Ovary (tissue), 9 donors: ENCODE data around the gene FBXO45. TPM values are rescaled to one million over a fixed set of nuclear protein-coding genes. Genes with fewer than 3 reads are reported as not detected.

Experiments
- DNase-seq, 5 donors: peaks; one replicate each; pipeline ENCODE4 v3.0.0-alpha.2; 2019 to 2020
- H3K27ac ChIP-seq, 2 donors: fragments of 200-600 bp; one replicate each; pipeline versions ENCODE4 v1.5.1 to v1.8.0; 2019 to 2022
- H3K27me3 ChIP-seq: fragments of 200-600 bp; one replicate; pipeline ENCODE4 v1.8.0; 2022
- H3K36me3 ChIP-seq: fragments of 200-600 bp; sonication (generic); one replicate; pipeline ENCODE4 v1.5.1; 2019
- H3K4me1 ChIP-seq: one replicate; pipeline ENCODE4 v1.8.1; 2013; ENCODE audit warnings: mild to moderate bottlenecking, moderate library complexity; ENCODE audit not compliant: insufficient read depth
- H3K4me3 ChIP-seq: fragments of 200-600 bp; sonication (generic); one replicate; pipeline ENCODE4 v1.5.1; 2017
- H3K9me3 ChIP-seq, 2 donors: fragments of 200-600 bp in 1 of 2; sonication (generic) in 1 of 2; one replicate each; pipeline versions ENCODE4 v1.5.1 to v1.8.1; 2013 to 2019; ENCODE audit warnings: mild to moderate bottlenecking in 1 of 2, moderate library complexity in 1 of 2
- EP300 ChIP-seq: sonication (generic); formaldehyde crosslinking; IDR thresholded peaks from one replicate; pipeline ENCODE4 v1.6.1; 2017; ENCODE audit warnings: antibody characterized with exemption
- POLR2A ChIP-seq: fragments of 450-650 bp; IDR thresholded peaks from one replicate; pipeline ENCODE4 v1.6.1; 2017; ENCODE audit warnings: antibody characterized with exemption, mild to moderate bottlenecking, moderate library complexity
- WGBS, 3 donors: extraction: QIAGEN DNeasy Blood & Tissue Kit in 1 of 3; methylation state at CpG; one replicate each; pipeline versions ENCODE4 v1.1.5 to v1.1.7; 2013 to 2017; 5-methylcytosine and 5-hydroxymethylcytosine counted together
- intact Hi-C, 4 donors: fragments of 100-400 bp; cut with DNase I; formaldehyde crosslinking; loops; one replicate each; pipeline versions ENCODE4 v1.11.0 to v1.15.1; 2022 to 2023
- polyA plus RNA-seq, 2 donors: library from polyadenylated mRNA; stranded (reverse); fragments of 200-250 nt in 1 of 2; fragments of 350-450 nt in 1 of 2; fragmentation: Illumina TruSeq in 1 of 2; extraction: RNeasy Lipid Tissue Mini Kit (QIAGEN cat#74804) in 1 of 2; gene quantifications; one replicate each; pipeline ENCODE4 v1.2.3, GENCODE V29; 2013 to 2014
- total RNA-seq, 7 donors: library from RNA; depleted of rRNA in 2 of 7; stranded (reverse); fragments of >200 nt in 2 of 7; fragmentation: NEBNext Ultra II Directional in 3 of 7; extraction: Animal tissue kit (Norgen Biotek cat#: 25700) in 3 of 7; gene quantifications; one replicate each; pipeline versions ENCODE4 v1.1.0 to v1.2.4, GENCODE V29; 2016 to 2023
- TF ChIP-seq, protein P1 (sequence below), 3 donors: fragments of 450-650 bp in 2 of 3; fragments of 200-600 bp in 1 of 3; IDR thresholded peaks; one replicate each; pipeline versions ENCODE4 v1.5.1 to v1.8.0; 2016 to 2022; ENCODE audit warnings: antibody characterized with exemption in 3 of 3, mild to moderate bottlenecking in 1 of 3
- donor health status: DM: no; HTN: no; CAD: no; lungs with moderate emphysema.
- donor health status: DM: no; HTN: no; CAD: no.
- donor health status: Bipolar disorder and iron deficiency.
- donor health status: DM: yes; HTN: yes; CAD: no.
- donor health status: DM: no; HTN: no; CAD: no.
- donor health status: DM: yes; HTN: yes; CAD: no.

The FBXO45 gene
- total and polyA plus RNA-seq, 9 donors, result 3.8 to 8.2 (median 7.2) TPM

DNA sequence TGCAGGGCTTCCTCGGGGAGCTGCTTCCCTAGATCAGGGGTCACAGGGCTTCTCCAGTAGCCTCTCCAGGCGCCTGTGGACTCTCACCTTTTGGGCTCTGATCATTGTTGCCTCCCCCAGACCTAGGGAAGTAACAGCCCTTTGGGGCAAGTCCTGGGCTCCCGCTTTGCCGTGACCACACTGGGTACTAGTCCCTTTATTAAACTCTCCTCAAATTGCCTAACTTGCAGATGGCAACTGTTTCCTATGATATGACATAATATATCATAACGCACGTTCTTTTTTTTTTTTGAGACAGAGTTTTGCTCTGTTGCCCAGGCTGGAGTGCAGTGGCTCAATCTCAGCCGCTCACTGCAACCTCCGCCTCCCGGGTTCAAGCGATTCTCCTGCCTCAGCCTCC lies 53.2 kb downstream of the FBXO45 start:
- Histone ChIP-seq H3K9me3 (no peaks in the 10 kb centered on the region), H3K27ac (no peak overlapping the region), H3K27me3 (no peaks in the 10 kb centered on the region), H3K4me1 (no peaks in the 10 kb centered on the region), H3K36me3 (no peaks in the 10 kb centered on the region), H3K4me3 (no peak overlapping the region)
- TF ChIP-seq, protein P1, sequence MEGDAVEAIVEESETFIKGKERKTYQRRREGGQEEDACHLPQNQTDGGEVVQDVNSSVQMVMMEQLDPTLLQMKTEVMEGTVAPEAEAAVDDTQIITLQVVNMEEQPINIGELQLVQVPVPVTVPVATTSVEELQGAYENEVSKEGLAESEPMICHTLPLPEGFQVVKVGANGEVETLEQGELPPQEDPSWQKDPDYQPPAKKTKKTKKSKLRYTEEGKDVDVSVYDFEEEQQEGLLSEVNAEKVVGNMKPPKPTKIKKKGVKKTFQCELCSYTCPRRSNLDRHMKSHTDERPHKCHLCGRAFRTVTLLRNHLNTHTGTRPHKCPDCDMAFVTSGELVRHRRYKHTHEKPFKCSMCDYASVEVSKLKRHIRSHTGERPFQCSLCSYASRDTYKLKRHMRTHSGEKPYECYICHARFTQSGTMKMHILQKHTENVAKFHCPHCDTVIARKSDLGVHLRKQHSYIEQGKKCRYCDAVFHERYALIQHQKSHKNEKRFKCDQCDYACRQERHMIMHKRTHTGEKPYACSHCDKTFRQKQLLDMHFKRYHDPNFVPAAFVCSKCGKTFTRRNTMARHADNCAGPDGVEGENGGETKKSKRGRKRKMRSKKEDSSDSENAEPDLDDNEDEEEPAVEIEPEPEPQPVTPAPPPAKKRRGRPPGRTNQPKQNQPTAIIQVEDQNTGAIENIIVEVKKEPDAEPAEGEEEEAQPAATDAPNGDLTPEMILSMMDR (IDR thresholded peaks at IDR 0.05), result no peak
- TF ChIP-seq POLR2A (no peak), EP300 (no peak)
- WGBS, 3 donors, result 81 to 85% (median 85%) methylated on average over 10 of the region's 10 CpGs
- DNase-seq, result no peak
- intact Hi-C loops, result no loop called here

DNA sequence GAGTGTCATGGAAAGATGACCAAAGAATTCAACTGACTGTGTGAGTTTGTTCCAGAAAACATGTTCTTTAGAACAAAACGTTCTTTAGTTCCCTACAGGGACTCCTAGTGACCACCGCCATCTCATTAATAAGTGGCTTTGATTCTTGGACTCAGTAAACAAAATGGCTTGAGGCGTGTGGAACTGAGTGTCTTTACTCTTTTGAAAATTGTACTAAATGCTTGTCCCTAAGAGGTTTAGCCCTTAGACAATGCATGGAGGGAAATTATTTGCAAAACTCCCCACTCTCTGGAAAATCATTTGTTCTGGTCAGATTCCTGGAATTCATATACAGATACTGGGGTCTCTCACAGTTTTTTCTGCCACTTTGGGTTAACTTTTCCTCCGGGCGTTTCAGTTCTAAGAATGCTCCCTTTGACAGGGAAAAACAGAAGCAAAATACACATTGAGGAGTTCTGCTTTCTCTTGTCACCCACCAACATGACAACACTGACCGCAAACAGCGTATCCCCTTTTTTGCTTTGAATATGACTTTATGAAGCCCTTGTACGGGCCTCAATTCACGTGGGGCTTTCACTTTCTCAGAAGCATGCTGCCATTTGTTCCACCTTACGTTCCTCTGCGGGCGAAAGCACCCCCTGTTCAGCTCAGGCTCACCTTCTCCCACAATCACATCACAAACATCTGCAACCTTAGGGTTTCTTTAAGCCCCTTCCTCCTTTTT lies 55.8 kb downstream of the FBXO45 start:
- 72 to 78% (median 75%) methylated on average over 12 of the region's 12 CpGs for WGBS, 3 donors
- intact Hi-C loops, result no loop called here
- TF ChIP-seq EP300 (no peak), POLR2A (no peak)
- TF ChIP-seq, protein P1 (IDR thresholded peaks at IDR 0.05), result no peak
- H3K36me3 ChIP-seq, result no peaks in the 10 kb centered on the region
- H3K9me3 ChIP-seq, result no peaks in the 10 kb centered on the region
- no peak overlapping the region for H3K27ac ChIP-seq
- no peaks in the 10 kb centered on the region for H3K27me3 ChIP-seq
- H3K4me1 ChIP-seq, result no peaks in the 10 kb centered on the region
- H3K4me3 ChIP-seq, result no peak overlapping the region
- no peak for DNase-seq

DNA sequence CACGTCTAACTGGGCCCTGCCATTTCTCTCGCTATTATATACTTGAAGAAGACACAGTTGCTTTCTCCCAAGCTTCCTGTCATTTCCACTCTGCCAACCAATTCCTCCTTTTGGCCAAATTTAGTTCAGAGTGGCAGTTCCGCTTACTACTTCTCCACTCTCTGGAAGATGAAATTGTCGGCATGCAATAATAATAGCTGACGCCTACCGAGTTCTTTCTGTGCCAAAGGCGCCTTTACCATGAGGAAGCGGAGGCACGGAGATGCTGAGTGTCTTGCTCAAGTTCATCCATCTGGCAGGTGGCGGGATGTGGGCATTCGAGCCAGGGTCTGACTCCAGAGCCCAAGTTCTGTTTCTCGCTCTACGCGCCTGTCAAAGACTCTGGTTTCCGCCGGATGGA lies 56.4 kb downstream of the FBXO45 start:
- Histone ChIP-seq H3K4me1 (no peaks in the 10 kb centered on the region), H3K9me3 (no peaks in the 10 kb centered on the region), H3K27me3 (no peaks in the 10 kb centered on the region), H3K36me3 (no peaks in the 10 kb centered on the region), H3K27ac (no peak overlapping the region), H3K4me3 (no peak overlapping the region)
- intact Hi-C loops, result no loop called here
- DNase-seq, result no peak
- WGBS, 3 donors, result 92 to 96% (median 95%) methylated on average over 16 of the region's 16 CpGs
- TF ChIP-seq POLR2A (no peak), EP300 (no peak)
- TF ChIP-seq, protein P1 (IDR thresholded peaks at IDR 0.05), result no peak

DNA sequence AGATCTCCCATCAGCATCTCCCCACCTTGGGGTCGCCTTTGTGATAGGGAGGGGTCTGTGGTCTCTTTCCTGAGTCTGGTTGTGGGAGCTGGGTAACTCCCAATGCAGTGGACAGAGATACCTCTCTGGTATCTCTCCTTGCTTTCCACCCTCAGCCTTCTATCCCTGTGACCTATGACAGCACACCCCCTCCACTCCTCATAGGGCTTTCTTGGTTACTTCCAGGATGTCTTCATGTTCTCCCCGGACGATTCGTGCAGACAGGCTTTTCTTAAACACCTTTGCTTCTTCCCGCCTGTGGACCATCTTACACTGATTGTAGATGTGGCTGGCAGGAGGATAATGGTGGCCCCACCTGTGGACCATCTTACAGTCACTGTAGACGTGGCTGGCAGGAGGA lies 56.9 kb downstream of the FBXO45 start:
- no peak overlapping the region for H3K27ac ChIP-seq
- intact Hi-C loops, result no loop called here
- 78 to 88% (median 85%) methylated on average over 6 of the region's 6 CpGs for WGBS, 3 donors

More for the DNA sequence above, 56.9 kb downstream of the FBXO45 start:
- Histone ChIP-seq H3K4me1 (no peaks in the 10 kb centered on the region), H3K9me3 (no peaks in the 10 kb centered on the region), H3K27me3 (no peaks in the 10 kb centered on the region), H3K4me3 (no peak overlapping the region), H3K36me3 (no peaks in the 10 kb centered on the region)
- DNase-seq, result no peak
- TF ChIP-seq EP300, result no peak
- TF ChIP-seq POLR2A, result no peak
- TF ChIP-seq, protein P1 (IDR thresholded peaks at IDR 0.05), result no peak
